Measurements from ENCODE around the gene DCLRE1B.

DNA sequence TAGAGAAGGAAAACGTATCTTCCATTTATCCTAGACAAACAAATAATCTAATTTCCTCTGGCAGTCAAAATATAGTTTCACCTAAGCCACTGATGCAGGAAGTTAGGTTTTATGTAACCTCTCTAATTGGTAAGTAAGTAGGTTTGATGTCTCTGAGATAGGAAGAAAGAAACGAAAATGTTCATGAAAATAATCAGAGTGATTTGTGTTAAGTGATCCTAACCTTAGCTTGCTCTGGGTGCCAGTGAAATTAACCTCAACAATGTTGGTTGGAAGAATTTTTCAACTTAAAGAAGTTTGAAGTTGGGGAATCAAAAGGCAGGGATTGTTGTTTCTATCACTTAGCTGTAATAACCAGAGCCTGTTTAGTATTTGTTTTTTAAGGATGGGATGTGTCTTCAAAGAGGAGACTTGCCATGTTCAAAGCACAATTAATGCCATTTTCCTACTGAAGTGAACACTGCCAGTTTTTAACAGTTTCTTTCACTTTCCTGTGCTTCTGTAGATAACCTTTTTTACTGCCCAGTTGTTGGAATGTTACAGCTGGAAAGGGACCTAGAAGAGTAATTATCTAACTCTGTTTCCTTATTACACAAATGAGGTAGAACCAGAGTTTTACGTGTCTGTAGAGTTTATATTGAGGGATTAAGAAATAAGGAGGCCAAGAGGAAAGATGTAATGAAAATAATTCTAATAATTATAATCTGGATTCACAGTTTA lies 42.4 kb downstream of the DCLRE1B start:
- TF ChIP-seq, protein P1, sequence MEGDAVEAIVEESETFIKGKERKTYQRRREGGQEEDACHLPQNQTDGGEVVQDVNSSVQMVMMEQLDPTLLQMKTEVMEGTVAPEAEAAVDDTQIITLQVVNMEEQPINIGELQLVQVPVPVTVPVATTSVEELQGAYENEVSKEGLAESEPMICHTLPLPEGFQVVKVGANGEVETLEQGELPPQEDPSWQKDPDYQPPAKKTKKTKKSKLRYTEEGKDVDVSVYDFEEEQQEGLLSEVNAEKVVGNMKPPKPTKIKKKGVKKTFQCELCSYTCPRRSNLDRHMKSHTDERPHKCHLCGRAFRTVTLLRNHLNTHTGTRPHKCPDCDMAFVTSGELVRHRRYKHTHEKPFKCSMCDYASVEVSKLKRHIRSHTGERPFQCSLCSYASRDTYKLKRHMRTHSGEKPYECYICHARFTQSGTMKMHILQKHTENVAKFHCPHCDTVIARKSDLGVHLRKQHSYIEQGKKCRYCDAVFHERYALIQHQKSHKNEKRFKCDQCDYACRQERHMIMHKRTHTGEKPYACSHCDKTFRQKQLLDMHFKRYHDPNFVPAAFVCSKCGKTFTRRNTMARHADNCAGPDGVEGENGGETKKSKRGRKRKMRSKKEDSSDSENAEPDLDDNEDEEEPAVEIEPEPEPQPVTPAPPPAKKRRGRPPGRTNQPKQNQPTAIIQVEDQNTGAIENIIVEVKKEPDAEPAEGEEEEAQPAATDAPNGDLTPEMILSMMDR (IDR thresholded peaks at IDR 0.05 in 2 of 3, conservative IDR thresholded peaks at IDR 0.05 in 1 of 3; ENCODE audit: insufficient read depth in 2 of 3, low read depth in 1 of 3, low read length in 3 of 3) = no peak
- TF ChIP-seq JUND (IDR thresholded peaks at IDR 0.05; ENCODE audit: borderline replicate concordance, low read depth, low read length) = no peak
- TF ChIP-seq JUND (tag; IDR thresholded peaks at IDR 0.05; ENCODE audit: borderline replicate concordance, low read depth, low read length) = no peak
- no peak for TF ChIP-seq ZNF133 (CRISPR knock-in tag; IDR thresholded peaks at IDR 0.05)
- TF ChIP-seq, protein P2, sequence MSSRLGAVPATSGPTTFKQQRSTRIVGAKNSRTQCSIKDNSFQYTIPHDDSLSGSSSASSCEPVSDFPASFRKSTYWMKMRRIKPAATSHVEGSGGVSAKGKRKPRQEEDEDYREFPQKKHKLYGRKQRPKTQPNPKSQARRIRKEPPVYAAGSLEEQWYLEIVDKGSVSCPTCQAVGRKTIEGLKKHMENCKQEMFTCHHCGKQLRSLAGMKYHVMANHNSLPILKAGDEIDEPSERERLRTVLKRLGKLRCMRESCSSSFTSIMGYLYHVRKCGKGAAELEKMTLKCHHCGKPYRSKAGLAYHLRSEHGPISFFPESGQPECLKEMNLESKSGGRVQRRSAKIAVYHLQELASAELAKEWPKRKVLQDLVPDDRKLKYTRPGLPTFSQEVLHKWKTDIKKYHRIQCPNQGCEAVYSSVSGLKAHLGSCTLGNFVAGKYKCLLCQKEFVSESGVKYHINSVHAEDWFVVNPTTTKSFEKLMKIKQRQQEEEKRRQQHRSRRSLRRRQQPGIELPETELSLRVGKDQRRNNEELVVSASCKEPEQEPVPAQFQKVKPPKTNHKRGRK (tag; IDR thresholded peaks at IDR 0.05) = no peak
- TF ChIP-seq ELF1 (tag; IDR thresholded peaks at IDR 0.05) = no peak
- TF ChIP-seq POLR2AphosphoS2 (IDR thresholded peaks at IDR 0.05; ENCODE audit: low read length) = no peak

Measured in K562 (cell line).